ENCODE results near the gene IL17RD.

IL17RD gene

DNA sequence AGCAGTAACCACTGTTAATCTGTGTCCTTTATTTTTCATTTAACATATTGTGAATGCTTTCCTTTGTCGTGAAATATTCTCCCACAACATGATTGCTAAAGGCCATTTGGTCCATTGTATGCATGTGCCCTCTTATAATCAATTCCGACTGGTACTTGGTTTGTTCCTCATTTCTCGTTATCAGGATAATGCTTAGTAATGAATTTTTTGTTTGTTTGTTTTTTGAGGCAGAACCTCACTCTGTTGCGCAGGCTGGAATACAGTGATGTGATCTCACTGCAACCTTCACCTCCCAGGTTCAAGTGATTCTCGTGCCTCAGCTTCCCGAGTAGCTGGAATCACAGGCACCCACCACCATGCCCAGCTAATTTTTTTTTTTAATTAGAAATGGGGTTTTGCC lies 82.7 kb downstream of the IL17RD start:
- Histone ChIP-seq H3K4ac (ENCODE audit: low read depth, low read length) (no peak overlapping the region), H3K27ac (ENCODE audit: low read depth, low read length) (no peak overlapping the region), H2BK12ac (ENCODE audit: low read length) (no peak overlapping the region), H2AK5ac (ENCODE audit: low read length) (no peak overlapping the region), H3K4me2 (ENCODE audit: low read length) (no peak overlapping the region), H3K9me3 (ENCODE audit: insufficient read depth, low read depth, low read length) (no peaks in the 10 kb centered on the region), H4K12ac (ENCODE audit: low read depth, low read length) (no peak overlapping the region), H3K79me1 (ENCODE audit: low read length) (peaks cover 12% of the 10 kb centered on the region), H2BK120ac (ENCODE audit: insufficient read depth, low read length, poor library complexity) (no peak overlapping the region), H3K36me3 (ENCODE audit: control insufficient read depth in 1 of 2, insufficient read depth in 2 of 2, low read length in 2 of 2) (no peaks in the 10 kb centered on the region), H3K18ac (ENCODE audit: low read length) (no peak overlapping the region), H2BK5ac (ENCODE audit: low read depth, low read length, poor library complexity) (no peak overlapping the region), H3K14ac (ENCODE audit: low read length) (no peak overlapping the region), H4K91ac (ENCODE audit: low read depth, low read length) (no peak overlapping the region), H2AFZ (ENCODE audit: insufficient read depth, low read length, poor library complexity) (no peak overlapping the region), H3K27me3 (ENCODE audit: insufficient read depth, low read length) (no peaks in the 10 kb centered on the region), H3K4me3 (ENCODE audit: low read depth, low read length) (no peak overlapping the region), H3K23ac (ENCODE audit: low read length) (no peak overlapping the region), H3K79me2 (ENCODE audit: control insufficient read depth, insufficient read depth, low read length, poor library complexity) (peaks cover 3% of the 10 kb centered on the region), H4K8ac (ENCODE audit: low read depth, low read length) (no peak overlapping the region), H3K4me1 (ENCODE audit: control insufficient read depth in 1 of 2, insufficient read depth in 2 of 2, low read length in 2 of 2) (peaks cover 3 to 9% of the 10 kb centered on the region in 2 experiments), H3K9ac (ENCODE audit: low read length) (no peak overlapping the region)
- DNase-seq: no peak
- no CpG with 5 or more reads among the region's 6 CpGs for WGBS (ENCODE audit: extremely low coverage, insufficient coverage, insufficient read length)

DNA sequence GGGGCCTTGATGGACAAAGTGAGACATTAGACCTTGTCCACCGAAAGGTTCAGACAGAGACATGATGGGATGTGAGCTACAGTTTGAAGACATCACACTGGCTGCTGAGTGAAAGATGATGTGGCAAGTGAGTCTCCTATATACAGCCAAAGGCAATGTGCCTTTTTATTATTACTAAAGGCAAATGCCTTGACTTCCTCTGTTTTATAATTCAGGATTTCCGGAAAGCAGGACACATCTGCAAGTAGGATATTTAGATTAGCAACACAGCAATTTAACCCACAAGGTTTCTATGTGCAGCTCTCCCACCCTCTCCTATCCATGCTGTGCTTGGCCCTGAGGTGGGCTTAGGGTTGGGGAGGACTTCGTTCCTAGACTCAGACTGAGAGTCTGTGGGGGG lies 84.0 kb downstream of the IL17RD start:
- no peak overlapping the region for H4K8ac ChIP-seq (ENCODE audit: low read depth, low read length)
- H2BK12ac ChIP-seq (ENCODE audit: low read length): no peak overlapping the region
- no peak overlapping the region for H3K18ac ChIP-seq (ENCODE audit: low read length)
- H3K79me2 ChIP-seq (ENCODE audit: control insufficient read depth, insufficient read depth, low read length, poor library complexity): peaks cover 3% of the 10 kb centered on the region
- no peak overlapping the region for H3K4ac ChIP-seq (ENCODE audit: low read depth, low read length)
- peaks cover 3 to 9% of the 10 kb centered on the region in 2 experiments for H3K4me1 ChIP-seq (ENCODE audit: control insufficient read depth in 1 of 2, insufficient read depth in 2 of 2, low read length in 2 of 2)
- H3K9ac ChIP-seq (ENCODE audit: low read length): no peak overlapping the region
- H3K4me2 ChIP-seq (ENCODE audit: low read length): no peak overlapping the region
- no peak overlapping the region for H3K23ac ChIP-seq (ENCODE audit: low read length)
- H3K14ac ChIP-seq (ENCODE audit: low read length): no peak overlapping the region
- no CpG with 5 or more reads among the region's 3 CpGs for WGBS (ENCODE audit: extremely low coverage, insufficient coverage, insufficient read length)
- no peaks in the 10 kb centered on the region for H3K9me3 ChIP-seq (ENCODE audit: insufficient read depth, low read depth, low read length)
- H3K36me3 ChIP-seq (ENCODE audit: control insufficient read depth in 1 of 2, insufficient read depth in 2 of 2, low read length in 2 of 2): peaks cover 0 to 1% of the 10 kb centered on the region in 2 experiments
- H4K91ac ChIP-seq (ENCODE audit: low read depth, low read length): no peak overlapping the region
- H2AFZ ChIP-seq (ENCODE audit: insufficient read depth, low read length, poor library complexity): no peak overlapping the region
- no peak overlapping the region for H3K27ac ChIP-seq (ENCODE audit: low read depth, low read length)
- H2AK5ac ChIP-seq (ENCODE audit: low read length): no peak overlapping the region
- no peaks in the 10 kb centered on the region for H3K27me3 ChIP-seq (ENCODE audit: insufficient read depth, low read length)
- H3K4me3 ChIP-seq (ENCODE audit: low read depth, low read length): no peak overlapping the region
- peaks cover 12% of the 10 kb centered on the region for H3K79me1 ChIP-seq (ENCODE audit: low read length)
- DNase-seq: no peak
- no peak overlapping the region for H4K12ac ChIP-seq (ENCODE audit: low read depth, low read length)
- H2BK5ac ChIP-seq (ENCODE audit: low read depth, low read length, poor library complexity): no peak overlapping the region
- no peak overlapping the region for H2BK120ac ChIP-seq (ENCODE audit: insufficient read depth, low read length, poor library complexity)

DNA sequence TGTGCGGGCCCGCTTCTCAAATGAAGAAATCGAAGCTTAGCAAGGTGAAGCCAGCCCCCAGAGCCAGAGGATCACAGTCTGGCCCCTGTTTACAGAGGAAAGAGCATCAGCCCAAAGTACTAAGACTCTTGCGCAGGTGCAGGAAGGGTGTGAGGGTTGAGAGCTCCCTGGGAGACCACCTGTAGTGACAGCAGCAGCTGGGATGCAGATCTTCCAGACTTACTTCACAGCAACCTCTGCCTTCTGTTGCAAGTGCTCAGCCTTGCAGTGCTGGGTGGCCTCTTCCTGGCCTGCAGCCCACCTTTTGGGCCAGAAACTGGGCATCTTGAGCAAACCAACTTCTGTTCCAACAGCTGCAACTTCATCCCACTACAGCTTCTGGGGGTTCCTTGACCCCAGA lies 85.0 kb downstream of the IL17RD start:
- no peak overlapping the region for H2BK12ac ChIP-seq (ENCODE audit: low read length)
- H3K9me3 ChIP-seq (ENCODE audit: insufficient read depth, low read depth, low read length): no peaks in the 10 kb centered on the region
- no peak overlapping the region for H4K8ac ChIP-seq (ENCODE audit: low read depth, low read length)
- no peak overlapping the region for H3K14ac ChIP-seq (ENCODE audit: low read length)
- H2AK5ac ChIP-seq (ENCODE audit: low read length): no peak overlapping the region
- H3K79me1 ChIP-seq (ENCODE audit: low read length): peaks cover 12% of the 10 kb centered on the region
- H3K4me1 ChIP-seq (ENCODE audit: control insufficient read depth in 1 of 2, insufficient read depth in 2 of 2, low read length in 2 of 2): peaks cover 3 to 9% of the 10 kb centered on the region in 2 experiments
- no peak overlapping the region for H3K18ac ChIP-seq (ENCODE audit: low read length)
- H2BK120ac ChIP-seq (ENCODE audit: insufficient read depth, low read length, poor library complexity): no peak overlapping the region
- WGBS (ENCODE audit: extremely low coverage, insufficient coverage, insufficient read length): no CpG with 5 or more reads among the region's 4 CpGs
- no peak overlapping the region for H2AFZ ChIP-seq (ENCODE audit: insufficient read depth, low read length, poor library complexity)
- DNase-seq: no peak
- H3K27ac ChIP-seq (ENCODE audit: low read depth, low read length): no peak overlapping the region
- no peak overlapping the region for H2BK5ac ChIP-seq (ENCODE audit: low read depth, low read length, poor library complexity)
- H3K27me3 ChIP-seq (ENCODE audit: insufficient read depth, low read length): no peaks in the 10 kb centered on the region
- H3K9ac ChIP-seq (ENCODE audit: low read length): no peak overlapping the region
- no peak overlapping the region for H4K12ac ChIP-seq (ENCODE audit: low read depth, low read length)
- H3K4me3 ChIP-seq (ENCODE audit: low read depth, low read length): no peak overlapping the region
- peaks cover 0 to 1% of the 10 kb centered on the region in 2 experiments for H3K36me3 ChIP-seq (ENCODE audit: control insufficient read depth in 1 of 2, insufficient read depth in 2 of 2, low read length in 2 of 2)
- H3K4ac ChIP-seq (ENCODE audit: low read depth, low read length): no peak overlapping the region
- H3K79me2 ChIP-seq (ENCODE audit: control insufficient read depth, insufficient read depth, low read length, poor library complexity): peaks cover 3% of the 10 kb centered on the region
- no peak overlapping the region for H3K23ac ChIP-seq (ENCODE audit: low read length)
- H3K4me2 ChIP-seq (ENCODE audit: low read length): no peak overlapping the region
- no peak overlapping the region for H4K91ac ChIP-seq (ENCODE audit: low read depth, low read length)

DNA sequence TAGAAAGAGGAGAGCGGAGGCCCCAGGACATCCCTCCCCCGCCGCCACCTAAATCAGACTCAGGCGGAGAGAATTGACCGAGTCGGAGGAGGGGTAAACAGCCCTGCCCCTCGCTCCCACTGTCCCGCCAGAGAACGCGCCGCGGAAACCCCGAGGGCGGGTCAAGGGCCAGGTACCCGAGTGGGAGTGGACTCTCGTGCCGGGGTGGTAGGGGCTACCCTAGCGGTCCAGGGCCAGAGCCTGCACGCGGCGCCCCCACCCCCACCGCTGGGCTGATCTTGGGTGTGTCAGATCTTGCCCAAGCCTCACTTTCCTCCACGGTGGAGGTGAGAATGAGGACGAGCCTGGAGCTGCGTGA lies 85.7 kb downstream of the IL17RD start:
- Histone ChIP-seq H3K27me3 (ENCODE audit: insufficient read depth, low read length) (no peaks in the 10 kb centered on the region), H3K9ac (ENCODE audit: low read length) (no peak overlapping the region), H2BK120ac (ENCODE audit: insufficient read depth, low read length, poor library complexity) (peak overlapping the region; percentile 85), H3K27ac (ENCODE audit: low read depth, low read length) (no peak overlapping the region), H2BK5ac (ENCODE audit: low read depth, low read length, poor library complexity) (no peak overlapping the region), H3K23ac (ENCODE audit: low read length) (no peak overlapping the region), H3K4me1 (ENCODE audit: control insufficient read depth in 1 of 2, insufficient read depth in 2 of 2, low read length in 2 of 2) (peaks cover 3 to 9% of the 10 kb centered on the region in 2 experiments), H4K12ac (ENCODE audit: low read depth, low read length) (peak overlapping the region; percentile 84), H3K4me3 (ENCODE audit: low read depth, low read length) (peak overlapping the region; percentile 71), H3K4me2 (ENCODE audit: low read length) (peak overlapping the region; percentile 95), H3K79me2 (ENCODE audit: control insufficient read depth, insufficient read depth, low read length, poor library complexity) (peaks cover 3% of the 10 kb centered on the region), H3K14ac (ENCODE audit: low read length) (peak overlapping the region; percentile 86), H3K36me3 (ENCODE audit: control insufficient read depth in 1 of 2, insufficient read depth in 2 of 2, low read length in 2 of 2) (peaks cover 0 to 1% of the 10 kb centered on the region in 2 experiments), H3K9me3 (ENCODE audit: insufficient read depth, low read depth, low read length) (no peaks in the 10 kb centered on the region), H2BK12ac (ENCODE audit: low read length) (peak overlapping the region; percentile 79), H4K91ac (ENCODE audit: low read depth, low read length) (peak overlapping the region; percentile 89), H3K79me1 (ENCODE audit: low read length) (peaks cover 12% of the 10 kb centered on the region), H4K8ac (ENCODE audit: low read depth, low read length) (peak overlapping the region; percentile 91), H3K4ac (ENCODE audit: low read depth, low read length) (peak overlapping the region; percentile 66), H2AFZ (ENCODE audit: insufficient read depth, low read length, poor library complexity) (peak overlapping the region; percentile 97), H3K18ac (ENCODE audit: low read length) (peak overlapping the region; percentile 88), H2AK5ac (ENCODE audit: low read length) (peak overlapping the region; percentile 60)
- WGBS (ENCODE audit: extremely low coverage, insufficient coverage, insufficient read length): no CpG with 5 or more reads among the region's 25 CpGs
- peak in 1 of 2 donors; percentile 11 for DNase-seq

All from trophoblast cell (in vitro differentiated cells and primary cell).